SK-N-SH treated with all-trans-retinoic acid at 6 μM for 48 hours (cell line): ENCODE results near the gene PAK2.

Source experiments
- ATAC-seq: fragments of 200-7000 bp; cut with Tn5 transposase; 3 replicates; pipeline ENCODE4 v1.9.1; 2020; ENCODE audit warnings: mild to moderate bottlenecking, moderate library complexity
- ARNTL ChIP-seq: fragments of 450-650 bp; formaldehyde crosslinking; IDR thresholded peaks from 2 replicates; pipeline ENCODE4 v1.5.0; 2020; ENCODE audit warnings: low read depth, mild to moderate bottlenecking, moderate library complexity, borderline replicate concordance
- BACH2 ChIP-seq: fragments of 250-450 bp; sonication (Bioruptor Pico); IDR thresholded peaks from 2 replicates; pipeline ENCODE4 v1.9.0; 2021; ENCODE audit warnings: mild to moderate bottlenecking, borderline replicate concordance
- CREB5 ChIP-seq: fragments of 250-450 bp; sonication (Bioruptor Pico); IDR thresholded peaks from 2 replicates; pipeline ENCODE4 v1.5.1; 2020; ENCODE audit warnings: low read depth, mild to moderate bottlenecking, moderate library complexity
- CSDC2 ChIP-seq: fragments of 250-450 bp; sonication (Bioruptor Pico); IDR thresholded peaks from 2 replicates; pipeline ENCODE4 v1.5.0; 2020; ENCODE audit warnings: mild to moderate bottlenecking, moderate library complexity
- ESRRG ChIP-seq: fragments of 250-450 bp; sonication (Bioruptor Pico); IDR thresholded peaks from 2 replicates; pipeline ENCODE4 v1.6.1; 2021; ENCODE audit warnings: mild to moderate bottlenecking
- GLIS3 ChIP-seq: fragments of 250-450 bp; sonication (Bioruptor Pico); IDR thresholded peaks from 2 replicates; pipeline ENCODE4 v1.5.0; 2020; ENCODE audit warnings: mild to moderate bottlenecking, moderate library complexity
- ISL1 ChIP-seq: fragments of 250-450 bp; sonication (Bioruptor Pico); IDR thresholded peaks from 2 replicates; pipeline ENCODE4 v2.1.2; 2022; ENCODE audit warnings: mild to moderate bottlenecking, moderate library complexity
- OSR1 ChIP-seq: fragments of 250-450 bp; sonication (Bioruptor Pico); IDR thresholded peaks from 2 replicates; pipeline ENCODE4 v1.8.0; 2022; ENCODE audit warnings: moderate library complexity, mild to moderate bottlenecking, inconsistent platforms
- PATZ1 ChIP-seq: fragments of 250-450 bp; sonication (Bioruptor Pico); IDR thresholded peaks from 2 replicates; pipeline ENCODE4 v1.8.0; 2020; ENCODE audit warnings: mild to moderate bottlenecking, moderate library complexity, borderline replicate concordance
- PPARA ChIP-seq: fragments of 250-450 bp; sonication (Bioruptor Pico); IDR thresholded peaks from 2 replicates; pipeline ENCODE4 v1.5.0; 2020; ENCODE audit warnings: mild to moderate bottlenecking, borderline replicate concordance
- RARB ChIP-seq: fragments of 250-450 bp; sonication (Bioruptor Pico); IDR thresholded peaks from 2 replicates; pipeline ENCODE4 v1.8.0; 2021; ENCODE audit warnings: mild to moderate bottlenecking, moderate library complexity
- SNAI2 ChIP-seq: fragments of 250-450 bp; sonication (Bioruptor Pico); IDR thresholded peaks from 2 replicates; pipeline ENCODE4 v1.5.0; 2020; ENCODE audit warnings: mild to moderate bottlenecking, moderate library complexity
- TCF4 ChIP-seq: fragments of 250-450 bp; sonication (Bioruptor Pico); IDR thresholded peaks from 2 replicates; pipeline ENCODE4 v1.8.0; 2021; ENCODE audit warnings: mild to moderate bottlenecking, moderate library complexity, borderline replicate concordance
- TOX ChIP-seq: fragments of 250-450 bp; sonication (Bioruptor Pico); IDR thresholded peaks from 2 replicates; pipeline ENCODE4 v1.8.0; 2021; ENCODE audit warnings: mild to moderate bottlenecking, moderate library complexity, borderline replicate concordance
- ZC3H10 ChIP-seq: fragments of 250-450 bp; sonication (Bioruptor Pico); IDR thresholded peaks from 2 replicates; pipeline ENCODE4 v1.5.1; 2021; ENCODE audit warnings: mild to moderate bottlenecking, moderate library complexity
- ZFP3 ChIP-seq: fragments of 250-450 bp; sonication (Bioruptor Pico); IDR thresholded peaks from 2 replicates; pipeline ENCODE4 v1.5.0; 2020; ENCODE audit warnings: mild to moderate bottlenecking, moderate library complexity
- ZFP30 ChIP-seq: fragments of 450-650 bp; formaldehyde crosslinking; IDR thresholded peaks from 2 replicates; pipeline ENCODE4 v1.5.0; 2022; ENCODE audit warnings: mild to moderate bottlenecking, moderate library complexity
- ZNF565 ChIP-seq: fragments of 450-650 bp; formaldehyde crosslinking; conservative IDR thresholded peaks from 2 replicates; pipeline ENCODE4 v1.5.0; 2020; ENCODE audit warnings: low read depth, mild to moderate bottlenecking, moderate library complexity
- ZNF70 ChIP-seq: fragments of 450-650 bp; formaldehyde crosslinking; IDR thresholded peaks from 2 replicates; pipeline ENCODE4 v1.5.0; 2020; ENCODE audit warnings: mild to moderate bottlenecking, moderate library complexity
- ZNF8 ChIP-seq: fragments of 450-650 bp; formaldehyde crosslinking; IDR thresholded peaks from 2 replicates; pipeline ENCODE4 v1.5.0; 2020; ENCODE audit warnings: mild to moderate bottlenecking, moderate library complexity
- TF ChIP-seq, protein P1 (sequence below): fragments of 250-450 bp; sonication (Bioruptor Pico); IDR thresholded peaks from 2 replicates; pipeline ENCODE4 v1.5.1; 2021; ENCODE audit warnings: mild to moderate bottlenecking, moderate library complexity
- TF ChIP-seq, protein P2 (sequence below): fragments of 250-450 bp; sonication (Bioruptor Pico); IDR thresholded peaks from 2 replicates; pipeline ENCODE4 v1.8.0; 2021; ENCODE audit warnings: low read depth, mild to moderate bottlenecking, moderate library complexity, borderline replicate concordance
- TF ChIP-seq, protein P3 (sequence below): fragments of 250-450 bp; sonication (Bioruptor Pico); IDR thresholded peaks from 2 replicates; pipeline ENCODE4 v1.5.0; 2020; ENCODE audit warnings: mild to moderate bottlenecking, moderate library complexity

The PAK2 gene

DNA sequence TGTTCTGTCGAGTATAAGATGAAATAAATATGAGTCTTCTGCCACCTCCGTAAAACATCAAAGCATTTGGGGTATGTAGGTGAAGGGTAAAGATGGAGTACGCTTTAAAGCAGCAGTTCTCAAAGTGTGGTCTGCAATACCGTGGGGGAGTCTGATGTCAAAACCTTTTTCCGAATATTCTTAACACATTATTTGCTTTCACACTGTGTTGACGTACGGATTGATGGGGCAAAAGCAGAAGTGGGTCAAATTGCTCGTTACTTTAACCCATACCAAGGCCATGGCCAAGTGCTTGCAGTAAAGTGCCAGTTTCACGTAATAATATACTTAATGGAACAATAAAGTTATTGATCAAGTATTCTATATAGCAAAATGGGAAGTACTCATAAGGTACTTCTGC, 36.3 kb downstream of the PAK2 start (continued):
- TF ChIP-seq SNAI2 (CRISPR knock-in tag) (no peak), GLIS3 (CRISPR knock-in tag) (no peak), ZNF70 (CRISPR knock-in tag) (no peak), TCF4 (CRISPR knock-in tag) (no peak), ZC3H10 (CRISPR knock-in tag) (no peak)
- TF ChIP-seq, all 23 proteins: peak for 0

GRCh38 chr3:196777836-196778235, 38.2 kb downstream of the PAK2 start:
- no peak for ATAC-seq
- no peak for TF ChIP-seq ESRRG
- TF ChIP-seq OSR1, result no peak
- TF ChIP-seq, protein P1, sequence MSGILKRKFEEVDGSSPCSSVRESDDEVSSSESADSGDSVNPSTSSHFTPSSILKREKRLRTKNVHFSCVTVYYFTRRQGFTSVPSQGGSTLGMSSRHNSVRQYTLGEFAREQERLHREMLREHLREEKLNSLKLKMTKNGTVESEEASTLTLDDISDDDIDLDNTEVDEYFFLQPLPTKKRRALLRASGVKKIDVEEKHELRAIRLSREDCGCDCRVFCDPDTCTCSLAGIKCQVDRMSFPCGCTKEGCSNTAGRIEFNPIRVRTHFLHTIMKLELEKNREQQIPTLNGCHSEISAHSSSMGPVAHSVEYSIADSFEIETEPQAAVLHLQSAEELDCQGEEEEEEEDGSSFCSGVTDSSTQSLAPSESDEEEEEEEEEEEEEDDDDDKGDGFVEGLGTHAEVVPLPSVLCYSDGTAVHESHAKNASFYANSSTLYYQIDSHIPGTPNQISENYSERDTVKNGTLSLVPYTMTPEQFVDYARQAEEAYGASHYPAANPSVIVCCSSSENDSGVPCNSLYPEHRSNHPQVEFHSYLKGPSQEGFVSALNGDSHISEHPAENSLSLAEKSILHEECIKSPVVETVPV, result no peak
- no peak for TF ChIP-seq TOX (CRISPR knock-in tag)
- TF ChIP-seq ARNTL (CRISPR knock-in tag), result no peak
- no peak for TF ChIP-seq ZNF70 (CRISPR knock-in tag)
- TF ChIP-seq CREB5 (CRISPR knock-in tag), result no peak
- TF ChIP-seq, protein P2, sequence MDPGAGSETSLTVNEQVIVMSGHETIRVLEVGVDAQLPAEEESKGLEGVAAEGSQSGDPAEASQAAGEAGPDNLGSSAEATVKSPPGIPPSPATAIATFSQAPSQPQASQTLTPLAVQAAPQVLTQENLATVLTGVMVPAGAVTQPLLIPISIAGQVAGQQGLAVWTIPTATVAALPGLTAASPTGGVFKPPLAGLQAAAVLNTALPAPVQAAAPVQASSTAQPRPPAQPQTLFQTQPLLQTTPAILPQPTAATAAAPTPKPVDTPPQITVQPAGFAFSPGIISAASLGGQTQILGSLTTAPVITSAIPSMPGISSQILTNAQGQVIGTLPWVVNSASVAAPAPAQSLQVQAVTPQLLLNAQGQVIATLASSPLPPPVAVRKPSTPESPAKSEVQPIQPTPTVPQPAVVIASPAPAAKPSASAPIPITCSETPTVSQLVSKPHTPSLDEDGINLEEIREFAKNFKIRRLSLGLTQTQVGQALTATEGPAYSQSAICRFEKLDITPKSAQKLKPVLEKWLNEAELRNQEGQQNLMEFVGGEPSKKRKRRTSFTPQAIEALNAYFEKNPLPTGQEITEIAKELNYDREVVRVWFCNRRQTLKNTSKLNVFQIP, result no peak
- TF ChIP-seq PPARA (CRISPR knock-in tag), result no peak
- no peak for TF ChIP-seq ZFP3 (CRISPR knock-in tag)
- TF ChIP-seq TCF4 (CRISPR knock-in tag), result no peak

DNA sequence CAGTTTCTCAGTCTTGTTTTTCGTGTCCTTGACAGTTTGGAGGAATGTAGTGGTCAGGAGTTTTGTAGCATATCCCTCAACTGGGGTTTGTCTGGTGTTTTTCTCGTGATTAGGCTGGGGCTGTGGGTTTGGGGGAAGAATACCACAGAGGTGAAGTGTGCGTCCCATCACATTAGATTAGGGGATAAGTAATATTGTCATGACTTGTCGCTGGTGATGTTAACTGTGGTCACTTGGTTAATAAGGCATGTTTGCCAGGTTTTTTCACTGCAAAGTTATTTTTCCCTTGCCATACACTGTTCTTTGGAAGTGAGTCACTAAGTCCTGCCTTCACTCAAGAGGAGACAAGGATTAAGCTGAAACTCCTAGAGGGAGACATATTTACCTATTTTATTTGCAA, 39.1 kb downstream of the PAK2 start:
- no peak for TF ChIP-seq ZFP30
- TF ChIP-seq, protein P3, sequence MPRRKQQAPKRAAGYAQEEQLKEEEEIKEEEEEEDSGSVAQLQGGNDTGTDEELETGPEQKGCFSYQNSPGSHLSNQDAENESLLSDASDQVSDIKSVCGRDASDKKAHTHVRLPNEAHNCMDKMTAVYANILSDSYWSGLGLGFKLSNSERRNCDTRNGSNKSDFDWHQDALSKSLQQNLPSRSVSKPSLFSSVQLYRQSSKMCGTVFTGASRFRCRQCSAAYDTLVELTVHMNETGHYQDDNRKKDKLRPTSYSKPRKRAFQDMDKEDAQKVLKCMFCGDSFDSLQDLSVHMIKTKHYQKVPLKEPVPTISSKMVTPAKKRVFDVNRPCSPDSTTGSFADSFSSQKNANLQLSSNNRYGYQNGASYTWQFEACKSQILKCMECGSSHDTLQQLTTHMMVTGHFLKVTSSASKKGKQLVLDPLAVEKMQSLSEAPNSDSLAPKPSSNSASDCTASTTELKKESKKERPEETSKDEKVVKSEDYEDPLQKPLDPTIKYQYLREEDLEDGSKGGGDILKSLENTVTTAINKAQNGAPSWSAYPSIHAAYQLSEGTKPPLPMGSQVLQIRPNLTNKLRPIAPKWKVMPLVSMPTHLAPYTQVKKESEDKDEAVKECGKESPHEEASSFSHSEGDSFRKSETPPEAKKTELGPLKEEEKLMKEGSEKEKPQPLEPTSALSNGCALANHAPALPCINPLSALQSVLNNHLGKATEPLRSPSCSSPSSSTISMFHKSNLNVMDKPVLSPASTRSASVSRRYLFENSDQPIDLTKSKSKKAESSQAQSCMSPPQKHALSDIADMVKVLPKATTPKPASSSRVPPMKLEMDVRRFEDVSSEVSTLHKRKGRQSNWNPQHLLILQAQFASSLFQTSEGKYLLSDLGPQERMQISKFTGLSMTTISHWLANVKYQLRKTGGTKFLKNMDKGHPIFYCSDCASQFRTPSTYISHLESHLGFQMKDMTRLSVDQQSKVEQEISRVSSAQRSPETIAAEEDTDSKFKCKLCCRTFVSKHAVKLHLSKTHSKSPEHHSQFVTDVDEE (CRISPR knock-in tag), result no peak
- TF ChIP-seq RARB (CRISPR knock-in tag), result peak; percentile 44; the same call in 1 of the 2 replicates
- TF ChIP-seq ZNF565 (CRISPR knock-in tag), result no peak
- peak; percentile 40; the same call in 1 of the 2 replicates for TF ChIP-seq ZFP3 (CRISPR knock-in tag)
- TF ChIP-seq OSR1, result no peak
- no peak for TF ChIP-seq ZNF8 (CRISPR knock-in tag)
- TF ChIP-seq, protein P2, result no peak
- TF ChIP-seq SNAI2 (CRISPR knock-in tag), result no peak
- no peak for TF ChIP-seq PPARA (CRISPR knock-in tag)
- peak; percentile 77 for TF ChIP-seq ISL1
- no peak for TF ChIP-seq BACH2
- 0 out of 2 replicates have a peak, but pooled peaks have one; percentile 51 for TF ChIP-seq ZC3H10 (CRISPR knock-in tag)
- TF ChIP-seq PATZ1 (CRISPR knock-in tag), result peak; percentile 64; the same call in 1 of the 2 replicates
- no peak for TF ChIP-seq ZNF70 (CRISPR knock-in tag)
- TF ChIP-seq, protein P1, result no peak
- no peak for TF ChIP-seq CSDC2 (CRISPR knock-in tag)
- no peak for TF ChIP-seq TCF4 (CRISPR knock-in tag)
- peak; percentile 52; the same call in 1 of the 2 replicates for TF ChIP-seq TOX (CRISPR knock-in tag)
- 0 out of 2 replicates have a peak, but pooled peaks have one; percentile 43 for TF ChIP-seq GLIS3 (CRISPR knock-in tag)
- no peak for TF ChIP-seq ARNTL (CRISPR knock-in tag)
- TF ChIP-seq ESRRG, result no peak
- peak; percentile 70; the same call in 1 of the 2 replicates for TF ChIP-seq CREB5 (CRISPR knock-in tag)
- ATAC-seq, result peak; percentile 88
